ENCODE measurements around the gene OR2A5. TPM values are rescaled to one million over a fixed set of nuclear protein-coding genes. Genes with fewer than 3 reads are reported as not detected.

The OR2A5 gene
- total and polyA plus RNA-seq, 2 donors (not counting 1 experiment from before 2014, with no cell fraction given): not detected

GRCh38 chr7:144004703-144005102 lies 44.0 kb upstream of the OR2A5 start:
- Histone ChIP-seq H3K36me3 (ENCODE audit: control insufficient read depth, insufficient read depth, low read length) (no peaks in the 10 kb centered on the region), H3K9me3 (ENCODE audit: control insufficient read depth, insufficient read depth, low read depth, low read length) (no peaks in the 10 kb centered on the region), H3K9ac (ENCODE audit: insufficient read depth, low read length) (no peak overlapping the region), H3K4me1 (ENCODE audit: control insufficient read depth, extremely low read depth, insufficient read depth, low read length) (no peaks in the 10 kb centered on the region), H2AFZ (ENCODE audit: low read length) (no peak overlapping the region), H3K27me3 (ENCODE audit: control insufficient read depth, insufficient read depth, low read length) (no peaks in the 10 kb centered on the region), H3K27ac (ENCODE audit: insufficient read depth, low read length) (no peak overlapping the region), H3K4me2 (ENCODE audit: extremely low read depth, insufficient read depth, low read length) (no peak overlapping the region), H3K79me2 (ENCODE audit: control insufficient read depth, insufficient read depth, low read length) (no peaks in the 10 kb centered on the region), H4K20me1 (ENCODE audit: control insufficient read depth, extremely low read depth, insufficient read depth, low read length) (no peaks in the 10 kb centered on the region), H3K4me3 (replicated peaks in 1 of 4; ENCODE audit: control extremely low read depth in 1 of 4, insufficient read depth in 1 of 4, low read depth in 3 of 4, low read length in 4 of 4) (no peak overlapping the region)
- TF ChIP-seq CTCF (conservative IDR thresholded peaks at IDR 0.05 in 1 of 2, IDR thresholded peaks at IDR 0.05 in 1 of 2; ENCODE audit: low read depth in 1 of 2, low read length in 2 of 2): no peak
- no peak for TF ChIP-seq EZH2 (IDR thresholded peaks at IDR 0.05; ENCODE audit: low read length, missing control alignments)
- DNase-seq (ENCODE audit: low read depth in 2 of 2): no peak

GRCh38 chr7:144006029-144006691 lies 42.6 kb upstream of the OR2A5 start:
- peak in 1 of 2 donors; percentile 66 for DNase-seq (ENCODE audit: low read depth in 2 of 2)
- no peaks in the 10 kb centered on the region for H3K79me2 ChIP-seq (ENCODE audit: control insufficient read depth, insufficient read depth, low read length)
- H2AFZ ChIP-seq (ENCODE audit: low read length): no peak overlapping the region
- H3K27me3 ChIP-seq (ENCODE audit: control insufficient read depth, insufficient read depth, low read length): no peaks in the 10 kb centered on the region
- no peak overlapping the region for H3K4me3 ChIP-seq (replicated peaks in 1 of 4; ENCODE audit: control extremely low read depth in 1 of 4, insufficient read depth in 1 of 4, low read depth in 3 of 4, low read length in 4 of 4)
- H3K9ac ChIP-seq (ENCODE audit: insufficient read depth, low read length): no peak overlapping the region
- no peak overlapping the region for H3K27ac ChIP-seq (ENCODE audit: insufficient read depth, low read length)
- TF ChIP-seq CTCF (conservative IDR thresholded peaks at IDR 0.05 in 1 of 2, IDR thresholded peaks at IDR 0.05 in 1 of 2; ENCODE audit: low read depth in 1 of 2, low read length in 2 of 2) (no peak), EZH2 (IDR thresholded peaks at IDR 0.05; ENCODE audit: low read length, missing control alignments) (no peak)
- H4K20me1 ChIP-seq (ENCODE audit: control insufficient read depth, extremely low read depth, insufficient read depth, low read length): no peaks in the 10 kb centered on the region
- H3K4me2 ChIP-seq (ENCODE audit: extremely low read depth, insufficient read depth, low read length): no peak overlapping the region
- no peaks in the 10 kb centered on the region for H3K4me1 ChIP-seq (ENCODE audit: control insufficient read depth, extremely low read depth, insufficient read depth, low read length)
- H3K9me3 ChIP-seq (ENCODE audit: control insufficient read depth, insufficient read depth, low read depth, low read length): no peaks in the 10 kb centered on the region
- H3K36me3 ChIP-seq (ENCODE audit: control insufficient read depth, insufficient read depth, low read length): no peaks in the 10 kb centered on the region

- no peak for TF ChIP-seq CTCF (conservative IDR thresholded peaks at IDR 0.05 in 1 of 2, IDR thresholded peaks at IDR 0.05 in 1 of 2; ENCODE audit: low read depth in 1 of 2, low read length in 2 of 2)
- TF ChIP-seq EZH2 (IDR thresholded peaks at IDR 0.05; ENCODE audit: low read length, missing control alignments): no peak
- H3K27me3 ChIP-seq (ENCODE audit: control insufficient read depth, insufficient read depth, low read length): no peaks in the 10 kb centered on the region
- H3K4me1 ChIP-seq (ENCODE audit: control insufficient read depth, extremely low read depth, insufficient read depth, low read length): no peaks in the 10 kb centered on the region
- DNase-seq (ENCODE audit: low read depth in 2 of 2): no peak
- no peaks in the 10 kb centered on the region for H3K79me2 ChIP-seq (ENCODE audit: control insufficient read depth, insufficient read depth, low read length)
- H3K36me3 ChIP-seq (ENCODE audit: control insufficient read depth, insufficient read depth, low read length): no peaks in the 10 kb centered on the region
- no peak overlapping the region for H3K9ac ChIP-seq (ENCODE audit: insufficient read depth, low read length)
- H3K9me3 ChIP-seq (ENCODE audit: control insufficient read depth, insufficient read depth, low read depth, low read length): no peaks in the 10 kb centered on the region
- H3K4me2 ChIP-seq (ENCODE audit: extremely low read depth, insufficient read depth, low read length): no peak overlapping the region
- H3K27ac ChIP-seq (ENCODE audit: insufficient read depth, low read length): no peak overlapping the region
- no peak overlapping the region for H2AFZ ChIP-seq (ENCODE audit: low read length)
- H4K20me1 ChIP-seq (ENCODE audit: control insufficient read depth, extremely low read depth, insufficient read depth, low read length): no peaks in the 10 kb centered on the region
- no peak overlapping the region for H3K4me3 ChIP-seq (replicated peaks in 1 of 4; ENCODE audit: control extremely low read depth in 1 of 4, insufficient read depth in 1 of 4, low read depth in 3 of 4, low read length in 4 of 4)
Observed at GRCh38 chr7:144006692-144007042, 42.1 kb upstream of the OR2A5 start.

Data from fibroblast of lung (primary cell).